Activated CD8-positive, alpha-beta memory T cell treated with anti-CD3 and anti-CD28 coated beads for 1 hour (primary cell): ENCODE measurements around the gene CFAP46.
"Not testable (repeated sequence)": the region's sequence is repeated elsewhere in the genome, so short reads cannot be mapped to it uniquely, and the experiment has no call there.

Source experiments
- DNase-seq, 2 donors: peaks; one replicate each; pipeline ENCODE4 v3.0.0-alpha.2; 2020; ENCODE audit warnings: low read depth in 1 of 2; ENCODE audit errors: extremely low read depth in 1 of 2

Gene CFAP46

DNA sequence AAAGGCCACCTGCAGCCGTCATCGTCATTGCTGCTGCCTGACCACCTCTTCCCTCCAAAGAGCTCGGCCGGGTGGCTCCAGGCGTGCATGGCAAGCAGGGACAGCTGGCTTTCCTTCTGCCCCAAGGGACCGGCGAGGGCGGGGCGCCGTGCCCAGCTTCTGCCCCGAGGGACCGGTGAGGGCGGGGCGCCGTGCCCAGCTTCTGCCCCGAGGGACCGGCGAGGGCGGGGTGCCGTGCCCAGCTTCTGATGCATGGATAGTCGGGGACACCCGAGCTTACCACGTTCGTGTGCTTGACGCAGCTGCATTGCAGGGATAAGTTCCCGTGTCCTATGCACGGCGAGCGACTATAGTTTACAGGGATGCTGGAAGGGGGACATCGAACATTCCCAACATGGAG is 27.0 kb downstream of the CFAP46 start:
- DNase-seq, result no peak

DNA sequence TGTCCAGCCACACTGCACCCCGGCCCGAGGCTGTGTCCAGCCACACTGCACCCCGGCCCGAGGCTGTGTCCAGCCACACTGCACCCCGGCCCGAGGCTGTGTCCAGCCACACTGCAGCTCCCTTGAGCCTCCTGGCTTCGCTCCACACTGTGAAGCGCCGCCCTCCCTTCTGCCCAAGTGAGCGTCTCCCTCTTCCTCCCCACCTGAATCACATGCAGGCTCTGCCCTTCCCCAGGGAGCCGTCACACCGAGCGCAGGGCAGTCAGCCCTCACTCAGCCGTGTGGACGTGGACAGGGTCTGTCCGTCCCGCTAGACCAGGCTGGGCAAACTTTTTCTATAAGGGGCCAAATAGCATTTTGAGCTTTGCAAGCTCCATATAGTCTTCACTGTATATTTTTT is 27.6 kb downstream of the CFAP46 start:
- no peak for DNase-seq

DNA sequence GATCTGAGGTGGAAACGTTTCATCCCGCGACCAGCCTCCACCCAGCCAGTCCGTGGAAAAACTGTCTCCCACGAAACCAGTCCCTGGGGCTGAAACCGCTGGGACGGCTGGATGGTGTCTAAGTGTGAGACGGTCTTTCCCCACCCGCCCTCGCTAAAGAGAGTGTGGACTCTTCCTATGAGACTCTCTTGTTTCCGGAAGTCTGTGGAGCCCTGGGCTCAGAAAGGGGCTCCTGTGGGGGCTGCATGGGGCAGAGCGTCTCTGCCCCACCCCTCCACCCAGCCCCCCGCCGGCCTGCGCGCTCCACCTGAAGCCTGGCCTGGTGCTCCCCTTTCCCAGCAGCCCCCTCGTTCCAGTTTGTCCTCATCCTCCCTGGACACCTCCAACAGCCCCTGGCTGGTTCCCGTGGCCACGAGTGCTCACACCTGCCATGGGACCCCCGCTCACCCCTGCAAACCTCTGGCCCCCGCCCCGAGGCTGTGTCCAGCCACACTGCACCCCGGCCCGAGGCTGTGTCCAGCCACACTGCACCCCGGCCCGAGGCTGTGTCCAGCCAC is 28.7 kb downstream of the CFAP46 start:
- DNase-seq, result no peak

DNA sequence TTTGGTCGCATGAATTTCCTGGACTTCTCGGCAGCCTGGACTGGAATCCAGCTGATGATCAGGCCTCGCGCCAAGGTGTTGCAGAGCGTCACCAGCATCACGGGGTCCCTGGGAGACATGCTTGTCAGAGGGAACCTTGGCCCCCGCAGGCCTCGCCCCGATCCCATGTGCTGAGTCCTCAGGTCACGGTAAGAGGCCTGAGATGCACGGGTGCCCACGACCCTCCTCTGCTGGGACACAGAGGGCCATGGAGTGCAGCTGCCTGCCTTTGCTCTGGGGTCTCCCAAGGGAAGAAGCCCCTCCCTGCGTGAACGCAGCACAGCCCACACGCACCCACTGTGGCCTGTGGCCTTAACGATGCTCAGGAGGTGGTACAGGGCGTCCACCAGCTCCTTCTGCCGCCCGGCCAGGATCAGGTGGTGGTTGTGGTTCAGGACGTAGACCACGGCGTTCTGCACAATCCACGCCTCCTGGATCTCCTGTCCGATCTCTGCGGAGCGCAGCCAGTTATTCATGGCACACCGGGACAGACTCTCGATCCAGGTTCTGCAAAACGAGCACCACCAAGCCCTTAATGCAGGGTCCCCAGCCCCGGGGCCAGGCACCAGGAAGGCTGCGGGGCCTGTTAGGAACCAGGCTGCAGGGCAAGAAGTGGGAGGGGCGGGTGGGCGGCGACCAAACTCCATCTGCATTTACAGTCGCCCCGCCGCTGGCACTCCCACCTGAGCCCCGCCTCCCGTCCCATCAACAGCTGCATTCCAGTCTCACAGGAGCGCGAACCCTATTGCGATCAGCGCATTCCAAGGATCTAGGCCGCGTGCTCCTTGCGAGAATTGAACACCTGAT is 29.4 kb downstream of the CFAP46 start:
- no peak for DNase-seq

GRCh38 chr10:132912225-132912712 is 30.1 kb downstream of the CFAP46 start:
- no peak for DNase-seq

DNA sequence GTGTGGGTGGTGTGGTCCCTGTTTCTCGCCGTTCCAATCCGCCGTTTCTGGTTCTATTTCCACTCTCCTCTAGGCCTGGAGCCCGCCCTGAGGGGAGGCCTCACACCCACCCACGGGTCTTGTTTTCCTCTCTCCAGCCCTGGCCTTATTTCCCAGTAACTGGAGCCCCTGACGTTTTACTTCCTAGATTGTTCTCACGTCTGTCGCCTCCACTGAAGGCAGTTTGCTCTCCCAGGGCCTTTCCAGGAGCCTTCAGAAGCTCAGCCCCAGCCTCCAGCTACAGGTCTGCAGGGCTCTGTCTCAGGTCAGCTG is 30.6 kb downstream of the CFAP46 start:
- DNase-seq, result no peak

GRCh38 chr10:132910901-132911785 is 31.2 kb downstream of the CFAP46 start:
- no peak for DNase-seq

DNA sequence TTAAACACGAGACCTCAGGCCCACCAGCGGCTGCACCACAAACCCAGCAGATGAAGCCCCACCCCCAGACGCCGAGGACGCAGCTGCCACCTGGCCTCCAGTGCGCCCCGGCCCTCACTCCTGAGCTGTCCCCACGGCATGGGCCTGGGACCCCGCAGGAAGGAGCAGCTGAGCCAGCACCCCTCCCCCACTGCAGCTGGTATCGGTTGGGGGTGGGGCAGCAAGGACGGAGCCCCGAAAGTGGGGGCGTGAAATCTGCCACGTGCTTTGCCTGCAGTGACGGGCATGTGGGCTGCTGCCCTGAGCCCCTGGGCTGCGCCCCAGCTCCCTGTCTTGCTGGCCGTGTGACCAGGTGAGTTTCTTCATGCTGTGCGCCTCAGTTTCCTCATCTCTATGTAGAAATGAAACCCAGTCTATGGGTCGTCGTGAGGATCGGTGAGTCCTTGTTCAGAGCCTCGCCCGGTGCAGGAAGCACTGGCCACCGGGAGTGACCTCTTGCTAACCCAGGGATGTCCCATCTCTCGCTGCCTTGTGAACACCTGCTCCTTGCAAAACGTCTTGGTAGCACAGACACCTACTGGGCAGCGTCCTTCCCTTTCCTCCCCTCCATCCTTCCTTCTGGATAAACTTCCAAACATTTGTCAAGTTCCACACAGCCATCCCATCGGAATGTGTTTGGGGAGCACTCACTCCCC is 32.0 kb downstream of the CFAP46 start:
- no peak for DNase-seq

DNA sequence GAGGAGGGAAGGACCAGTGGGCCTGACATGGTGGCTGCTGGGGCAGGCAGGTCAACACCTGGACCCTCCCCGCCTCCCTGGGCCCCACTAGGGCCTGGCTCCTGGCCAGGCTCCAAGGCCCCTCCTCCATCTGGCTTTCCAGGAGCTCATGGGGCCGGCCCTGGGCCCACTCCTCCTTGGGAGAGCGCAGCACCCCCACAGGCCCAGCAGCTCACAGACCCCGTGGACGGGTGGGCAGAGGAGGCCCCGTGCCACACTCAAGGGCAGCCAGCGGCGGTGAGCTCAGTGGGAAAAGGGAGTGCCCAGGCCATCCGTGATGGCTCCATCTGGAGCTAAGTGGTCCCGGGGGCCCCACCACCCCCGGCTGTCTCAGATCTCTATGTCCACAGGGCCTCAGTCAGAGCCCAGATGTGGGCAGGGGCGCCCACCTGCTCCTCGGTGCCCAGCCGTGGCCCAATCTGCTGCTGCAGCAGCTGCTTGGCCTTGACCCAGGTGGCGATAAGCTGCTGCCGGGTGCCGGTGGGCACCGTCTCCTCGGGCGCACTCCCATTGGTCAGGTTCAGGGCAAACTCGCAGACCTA is 32.8 kb downstream of the CFAP46 start:
- no peak for DNase-seq

GRCh38 chr10:132908621-132909295 is 33.6 kb downstream of the CFAP46 start:
- no peak for DNase-seq

DNA sequence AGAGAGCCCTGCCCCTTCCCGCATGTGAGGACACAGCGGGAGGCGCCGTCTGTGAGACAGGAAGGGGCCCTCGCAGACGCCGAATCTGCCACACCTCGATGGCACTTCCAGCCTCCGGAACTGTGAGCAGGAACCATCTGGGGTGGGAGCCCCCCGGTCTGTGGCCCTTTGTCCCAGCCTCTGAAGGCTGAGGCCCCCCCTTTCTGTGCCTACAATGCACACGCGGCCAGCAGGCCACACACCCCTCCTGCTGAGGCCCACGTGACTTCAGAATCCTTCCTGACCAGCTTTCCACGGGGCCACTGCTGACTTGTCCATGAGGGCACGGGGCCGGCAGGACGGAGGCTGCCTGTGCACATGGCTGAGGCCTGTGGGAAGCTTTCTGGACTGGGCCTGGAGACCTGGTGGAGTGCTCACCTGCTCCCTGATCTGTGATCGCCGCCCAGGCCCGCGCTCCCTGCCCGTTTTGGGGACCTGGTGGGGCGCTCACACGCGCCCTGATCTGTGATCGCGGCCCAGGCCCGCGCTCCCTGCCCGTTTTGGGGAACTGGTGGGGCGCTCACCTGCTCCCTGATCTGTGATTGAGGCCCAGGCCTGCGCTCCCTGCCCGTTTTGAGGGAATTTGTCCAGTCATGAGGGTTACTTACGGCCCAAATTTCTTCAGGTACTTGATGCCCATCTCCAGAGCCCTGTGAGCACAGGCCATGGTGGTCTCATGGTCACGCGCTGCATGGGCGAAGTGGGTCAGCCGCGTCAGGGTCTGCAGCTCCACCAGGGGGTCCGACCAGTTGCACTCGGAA is 34.3 kb downstream of the CFAP46 start:
- no peak for DNase-seq

DNA sequence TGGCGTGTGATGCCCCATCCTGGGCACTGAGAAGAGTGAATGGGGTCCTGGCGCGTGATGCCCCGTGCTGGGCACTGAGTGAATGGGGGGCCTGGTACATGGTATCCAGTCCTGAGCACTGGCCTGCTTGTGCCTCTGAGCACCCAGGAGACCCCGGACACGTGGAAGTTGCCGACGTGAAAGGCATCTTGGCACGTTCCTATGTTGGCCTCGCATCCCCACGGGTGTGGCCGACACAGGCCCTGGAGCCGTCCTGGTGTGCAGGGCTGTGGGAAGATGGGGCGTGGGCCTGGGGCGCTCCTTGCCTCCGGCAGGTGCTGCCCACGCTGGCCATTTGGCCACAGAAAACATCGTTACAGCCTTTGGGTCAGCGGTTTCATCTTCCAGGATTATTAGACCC is 35.5 kb downstream of the CFAP46 start:
- no peak for DNase-seq

DNA sequence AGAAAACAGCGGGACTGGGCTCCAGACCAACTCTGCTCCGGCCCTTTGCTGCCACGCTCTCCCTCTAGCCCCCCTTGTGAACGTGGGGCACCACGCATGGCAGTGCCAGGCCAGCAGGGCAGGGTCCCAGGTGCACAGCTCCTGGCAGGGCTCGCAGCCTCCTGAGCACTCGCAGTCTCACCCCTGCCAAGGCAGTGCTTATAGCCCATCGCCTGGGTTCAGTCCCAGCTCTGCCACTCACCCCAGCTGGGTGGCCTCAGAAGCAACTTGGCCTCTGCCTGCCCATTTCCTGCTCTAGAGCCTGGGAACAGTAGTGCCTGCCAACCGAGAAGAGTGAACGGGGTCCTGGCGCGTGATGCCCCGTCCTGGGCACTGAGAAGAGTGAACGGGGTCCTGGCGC is 36.3 kb downstream of the CFAP46 start:
- no peak for DNase-seq

DNA sequence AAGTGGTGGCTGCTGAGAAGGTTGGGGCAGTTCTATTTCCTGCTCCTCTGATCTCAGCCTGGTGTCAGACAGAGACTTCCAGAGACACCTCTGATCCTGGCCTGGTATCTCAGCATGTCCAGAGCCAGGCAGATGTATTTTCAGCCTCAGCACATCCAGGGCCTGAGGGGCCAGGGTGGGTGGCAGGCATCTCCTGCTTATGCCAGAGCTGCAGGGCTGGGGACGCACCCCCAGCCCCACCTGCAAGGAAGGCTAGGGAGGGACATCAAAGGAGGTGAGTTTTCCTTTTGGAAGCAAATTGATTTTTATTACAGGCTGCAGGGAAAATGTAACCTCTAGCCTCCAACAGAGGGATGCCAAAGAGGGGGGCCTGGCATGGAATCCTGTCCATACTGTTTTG is 36.7 kb downstream of the CFAP46 start:
- no peak for DNase-seq

DNA sequence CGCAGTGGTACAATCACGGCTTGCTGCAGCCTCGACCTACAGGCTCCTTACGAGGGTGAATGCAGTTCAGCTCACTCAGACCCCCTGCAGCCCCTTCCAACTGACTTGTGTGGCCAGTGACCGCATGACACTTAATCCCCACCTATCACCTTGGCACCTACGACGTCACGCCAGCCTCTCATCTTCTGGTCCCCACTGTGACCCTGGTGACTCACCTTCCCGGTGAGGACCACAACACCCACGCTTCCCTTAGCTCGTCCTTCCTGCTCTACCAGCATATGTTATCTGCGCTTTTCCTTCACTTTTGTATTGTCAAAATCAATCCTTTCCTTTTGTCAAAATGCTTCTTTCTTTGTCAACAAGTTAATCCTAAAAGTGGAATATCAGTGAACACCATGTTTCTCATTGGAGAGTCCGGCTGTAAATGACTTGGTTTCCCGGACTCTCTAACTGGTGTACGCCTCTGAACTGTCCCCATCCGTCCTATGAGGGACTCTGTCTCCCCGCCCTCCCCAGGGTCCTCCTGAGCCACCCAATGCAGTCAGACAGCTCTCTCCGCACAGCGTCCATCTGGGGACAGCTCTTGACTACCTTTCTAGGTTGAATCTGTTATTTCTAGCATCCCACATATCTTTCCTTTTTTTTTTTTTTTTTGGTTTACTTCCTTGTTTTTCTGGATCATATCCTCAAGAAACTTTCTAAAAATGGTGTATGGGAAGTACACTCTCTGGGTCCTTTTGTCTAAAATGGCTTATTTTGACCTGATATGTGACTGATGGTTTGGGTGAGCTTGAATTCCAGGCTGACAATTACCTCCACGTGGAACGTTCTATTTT is 37.3 kb downstream of the CFAP46 start:
- DNase-seq, result no peak

GRCh38 chr10:132904181-132904813 is 38.1 kb downstream of the CFAP46 start:
- no peak for DNase-seq

GRCh38 chr10:132902656-132903575 is 39.5 kb downstream of the CFAP46 start:
- not testable (repeated sequence) for DNase-seq
